ENCODE results near the gene BCL11A.

Gene BCL11A

GRCh38 chr2:60541056-60541651 lies 12.3 kb downstream of the BCL11A start:
- no peak for DNase-seq

DNA sequence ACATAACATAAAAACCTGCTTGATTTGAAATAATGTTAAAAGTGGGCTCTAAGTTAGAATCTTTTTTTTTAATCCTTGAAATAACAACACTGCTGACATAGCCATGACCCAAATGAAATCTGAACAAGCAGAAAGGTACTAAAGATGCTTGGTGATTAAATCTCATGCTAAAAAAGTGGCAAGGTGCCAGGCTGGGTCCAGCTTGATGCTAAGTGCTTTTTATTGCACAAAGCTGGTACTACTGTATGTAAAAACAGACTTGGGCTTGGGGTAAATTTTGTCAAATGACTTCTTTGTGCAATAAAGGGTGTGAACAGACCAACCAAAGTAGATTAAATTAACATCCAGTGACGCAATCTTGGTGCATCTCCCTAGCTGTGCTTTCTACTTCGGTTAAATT lies 13.4 kb downstream of the BCL11A start:
- DNase-seq: no peak

GRCh38 chr2:60539140-60539539 lies 14.3 kb downstream of the BCL11A start:
- DNase-seq: no peak

GRCh38 chr2:60538101-60538500 lies 15.4 kb downstream of the BCL11A start:
- no peak for DNase-seq

DNA sequence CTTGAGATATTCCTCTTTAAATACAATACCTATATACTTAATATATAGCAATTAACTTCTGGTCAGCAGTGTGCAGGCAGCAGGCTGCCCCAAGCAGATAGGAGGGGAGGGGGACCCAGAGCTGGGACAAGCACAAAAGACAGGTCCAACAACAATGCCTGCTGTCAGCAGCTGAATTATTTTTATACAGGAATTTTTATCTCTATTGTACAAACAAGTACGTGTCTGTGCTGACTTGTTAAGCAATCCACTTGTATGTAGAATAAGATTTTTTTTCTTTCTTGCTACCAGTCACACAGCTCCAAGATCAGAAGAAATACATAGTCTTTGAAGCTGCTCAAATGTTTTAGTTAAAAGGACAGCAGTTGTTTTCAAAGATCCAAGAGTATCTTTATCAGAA lies 16.7 kb downstream of the BCL11A start:
- no peak for DNase-seq

DNA sequence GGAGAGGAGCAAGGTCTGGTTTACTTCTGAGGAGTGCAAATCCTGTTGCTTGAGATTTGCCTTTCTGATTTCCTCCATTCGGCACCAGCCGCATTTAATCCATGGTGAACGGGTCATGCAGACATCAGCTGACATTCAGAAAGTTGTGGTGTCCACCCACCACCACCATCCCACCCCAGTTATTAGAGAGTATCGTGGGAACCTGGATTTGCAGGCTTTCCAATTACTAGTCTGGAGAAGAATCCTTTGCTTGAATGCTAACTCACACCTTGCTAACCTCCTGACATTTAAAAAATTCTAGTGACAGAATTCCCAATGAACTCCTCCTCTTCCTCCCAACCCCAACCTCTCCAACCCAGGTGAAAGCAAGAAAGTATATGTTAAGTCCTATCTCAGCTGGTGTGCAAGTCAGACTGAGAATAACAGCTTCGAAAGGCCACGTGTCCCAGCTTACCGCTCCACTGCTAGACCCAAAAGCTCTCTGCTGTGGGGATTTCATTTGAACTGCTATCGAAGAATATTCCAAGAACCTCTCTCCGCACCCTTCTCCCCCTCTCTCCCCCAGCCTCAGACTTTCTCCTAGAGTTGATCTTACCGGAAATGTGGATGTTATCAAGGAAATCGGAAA lies 17.7 kb downstream of the BCL11A start:
- DNase-seq: no peak

DNA sequence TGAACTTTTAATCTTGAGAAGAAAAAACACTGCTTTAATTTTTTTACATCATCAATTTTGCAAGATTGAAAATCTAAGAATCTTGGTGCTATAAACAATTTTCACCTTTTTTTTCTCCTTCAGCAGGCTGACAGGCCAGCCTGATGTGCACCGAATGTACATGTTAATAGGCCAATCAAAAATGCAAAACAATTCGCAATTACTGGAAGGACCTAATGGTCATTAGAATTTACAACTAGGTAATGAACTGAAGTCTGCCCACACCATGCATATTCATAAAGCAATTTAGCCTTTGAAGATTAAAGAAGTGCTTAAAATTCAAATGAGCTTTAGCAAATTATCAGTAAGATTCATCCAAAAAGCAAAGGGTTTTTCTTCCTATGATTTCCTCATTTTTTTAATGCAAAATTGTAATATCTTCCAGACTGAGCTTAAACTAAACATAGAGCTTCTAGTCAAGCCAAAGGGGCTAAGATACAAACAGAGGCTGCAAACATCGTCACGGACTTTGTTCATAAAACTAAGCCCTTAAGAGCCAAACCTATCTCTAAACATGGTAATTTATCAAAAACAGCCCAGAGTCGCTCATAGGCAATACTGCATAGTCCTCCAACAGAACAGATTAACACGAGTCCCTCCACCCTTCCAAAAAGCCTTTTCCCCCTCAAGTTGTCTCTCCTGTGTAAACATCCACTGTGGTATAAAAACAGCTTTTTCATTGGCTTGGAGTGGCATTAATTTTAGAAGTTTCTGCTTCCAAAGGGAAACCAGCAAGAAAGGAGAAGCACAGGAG lies 18.4 kb downstream of the BCL11A start:
- DNase-seq: no peak

DNA sequence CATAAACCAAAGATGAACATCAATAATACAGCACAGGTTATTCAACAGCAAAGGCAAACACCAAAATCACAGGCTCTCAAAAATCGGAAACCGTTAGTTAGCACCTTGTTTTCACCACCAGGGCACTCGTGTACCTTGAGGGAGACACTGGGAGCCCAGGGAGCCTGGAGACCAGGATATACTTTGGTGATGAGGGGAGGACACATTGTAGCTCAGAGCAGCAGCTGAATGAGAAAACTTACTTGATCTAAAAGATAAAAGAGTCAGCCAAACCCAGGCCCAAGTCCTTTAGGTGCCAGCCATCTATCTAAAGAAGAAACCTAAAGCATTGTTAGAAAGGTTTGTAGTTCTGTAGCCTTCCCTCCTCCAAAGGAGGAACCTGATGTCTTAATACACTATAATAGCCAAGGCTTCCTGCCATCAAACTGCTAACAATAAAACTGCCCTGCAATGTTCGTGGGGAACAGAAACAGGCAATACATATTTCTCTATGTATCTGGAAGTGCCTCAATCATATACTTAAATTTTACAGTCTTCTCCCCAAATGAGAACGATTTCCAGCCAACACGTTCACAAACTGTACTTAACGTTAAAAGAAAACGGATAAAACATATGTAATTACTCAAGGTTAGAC lies 19.3 kb downstream of the BCL11A start:
- DNase-seq: no peak

GRCh38 chr2:60533101-60534051 lies 20.1 kb downstream of the BCL11A start:
- no peak for DNase-seq

DNA sequence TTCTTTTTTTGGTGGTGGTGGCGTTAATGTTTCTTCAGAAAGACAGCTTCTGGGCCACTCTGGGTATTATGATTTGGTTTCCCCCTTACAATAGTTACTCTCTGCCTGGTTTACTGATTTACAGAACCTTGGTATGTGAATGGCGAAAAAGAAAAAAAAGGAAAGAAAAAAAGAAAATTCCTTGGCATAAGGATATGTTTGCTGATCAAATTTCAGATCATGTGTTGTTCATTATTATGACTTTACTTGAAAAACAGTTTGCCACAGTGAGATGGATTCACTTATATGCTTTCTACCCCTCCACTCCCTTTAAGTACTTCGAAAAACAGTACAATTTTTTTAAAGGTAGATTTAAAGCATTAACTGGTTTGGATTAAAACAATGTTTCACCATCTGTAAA lies 21.0 kb downstream of the BCL11A start:
- no peak for DNase-seq

DNA sequence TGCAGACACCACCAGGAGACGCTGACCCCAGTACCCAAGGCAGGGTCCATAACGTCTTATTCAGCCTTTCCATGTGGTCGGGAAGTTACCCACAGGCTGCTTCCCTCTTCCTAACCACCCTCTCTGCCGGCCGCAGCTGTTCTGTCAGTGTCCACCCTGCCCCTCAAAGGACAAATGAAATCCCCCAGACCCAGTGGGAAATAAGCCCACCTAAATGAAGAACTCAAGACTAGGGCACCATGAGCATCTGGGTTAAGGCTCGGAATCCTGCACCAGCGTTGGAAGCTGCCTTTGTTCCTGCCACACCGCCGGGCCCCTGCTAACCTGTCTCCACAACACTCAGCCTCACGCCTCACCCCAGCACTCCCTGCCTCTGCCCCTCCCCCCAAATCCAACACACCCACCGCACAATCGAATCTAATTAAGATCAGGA lies 21.7 kb downstream of the BCL11A start:
- no peak for DNase-seq

DNA sequence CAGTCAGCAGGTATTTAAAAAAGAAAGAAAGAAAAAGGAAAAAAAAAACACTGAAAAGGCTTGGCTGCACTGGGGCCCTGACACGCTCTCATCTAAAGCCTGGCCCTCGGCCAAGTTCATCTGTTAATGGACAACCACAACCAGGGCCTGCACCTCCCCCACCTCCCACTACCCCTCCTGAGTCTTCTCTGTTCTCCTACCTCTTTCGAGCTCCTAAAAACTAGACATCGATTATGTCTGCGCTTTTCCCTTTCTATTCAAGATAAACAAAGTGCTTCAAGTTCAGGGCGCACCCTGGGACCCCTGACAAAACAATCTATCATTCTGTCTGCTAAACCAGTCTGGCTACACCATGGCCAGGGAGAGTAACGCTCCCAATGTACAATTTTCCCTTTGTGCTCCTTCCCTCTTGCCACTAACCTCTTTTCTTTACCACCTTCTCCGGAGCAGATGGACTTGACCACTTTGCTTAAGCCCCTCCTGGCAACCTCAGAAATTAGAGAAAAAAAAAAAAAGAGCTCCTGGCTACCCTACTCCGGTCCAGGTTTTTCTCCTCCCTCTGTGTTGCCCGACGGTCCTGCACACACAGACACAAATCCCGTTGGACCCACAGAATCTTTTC lies 22.7 kb downstream of the BCL11A start:
- peak; percentile 68 to 78 for DNase-seq

GRCh38 chr2:60529785-60530627 lies 23.4 kb downstream of the BCL11A start:
- DNase-seq: no peak

DNA sequence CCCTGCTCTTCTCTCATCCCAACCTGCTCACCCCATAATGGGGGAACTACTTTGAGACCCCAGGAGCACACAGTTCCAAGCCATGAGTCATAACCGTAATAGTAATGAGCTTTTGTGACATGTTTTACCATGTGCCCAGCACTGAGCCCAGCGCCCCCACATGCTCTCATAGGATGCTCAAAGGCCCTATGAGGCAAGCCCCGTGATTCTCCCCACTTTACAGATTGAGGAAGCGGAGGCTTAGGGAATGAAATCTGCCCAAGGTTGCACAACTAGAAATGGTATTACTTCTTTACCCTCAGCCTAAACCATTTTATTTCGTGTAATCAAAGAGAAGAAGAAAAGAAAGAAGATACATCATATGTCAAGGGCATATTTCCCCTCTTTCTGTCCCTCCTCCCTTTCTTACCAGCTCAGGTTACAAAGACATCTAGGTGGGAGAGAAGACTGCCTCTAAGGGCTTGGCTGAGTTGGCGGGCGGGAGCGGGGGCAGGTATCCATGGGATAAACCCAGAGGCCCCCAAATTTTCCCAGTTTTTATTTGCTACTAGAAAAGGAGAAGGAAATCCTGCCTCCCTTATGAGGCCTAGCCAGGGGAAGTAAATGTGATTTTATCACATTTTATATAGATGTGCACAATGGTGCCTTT lies 24.2 kb downstream of the BCL11A start:
- DNase-seq: no peak

GRCh38 chr2:60528281-60529020 lies 25.0 kb downstream of the BCL11A start:
- DNase-seq: no peak

DNA sequence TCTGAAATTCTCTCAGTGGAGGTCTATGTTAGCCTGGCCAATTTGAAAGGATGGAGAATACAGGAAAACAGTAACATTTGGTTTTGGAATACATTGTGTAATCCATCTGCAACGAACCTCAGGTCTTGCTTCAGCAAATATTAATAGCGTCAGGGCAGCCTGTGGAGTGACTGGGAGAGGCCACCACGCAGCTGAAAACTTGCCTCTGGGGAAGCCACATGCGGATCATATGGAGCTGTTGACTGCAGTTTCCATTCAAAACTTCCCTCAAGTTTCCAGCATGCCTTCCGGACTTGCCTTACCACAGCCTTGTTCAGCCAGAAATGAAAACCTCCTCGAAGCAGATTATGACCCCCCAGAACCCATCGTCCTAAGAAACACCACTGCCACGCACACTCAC lies 25.7 kb downstream of the BCL11A start:
- DNase-seq: no peak

GRCh38 chr2:60526623-60527022 lies 26.8 kb downstream of the BCL11A start:
- no peak for DNase-seq

- DNase-seq: no peak
Observed at GRCh38 chr2:60525899-60526298, 27.6 kb downstream of the BCL11A start.

- DNase-seq: no peak
Observed at GRCh38 chr2:60524874-60525273, 28.6 kb downstream of the BCL11A start.

DNA sequence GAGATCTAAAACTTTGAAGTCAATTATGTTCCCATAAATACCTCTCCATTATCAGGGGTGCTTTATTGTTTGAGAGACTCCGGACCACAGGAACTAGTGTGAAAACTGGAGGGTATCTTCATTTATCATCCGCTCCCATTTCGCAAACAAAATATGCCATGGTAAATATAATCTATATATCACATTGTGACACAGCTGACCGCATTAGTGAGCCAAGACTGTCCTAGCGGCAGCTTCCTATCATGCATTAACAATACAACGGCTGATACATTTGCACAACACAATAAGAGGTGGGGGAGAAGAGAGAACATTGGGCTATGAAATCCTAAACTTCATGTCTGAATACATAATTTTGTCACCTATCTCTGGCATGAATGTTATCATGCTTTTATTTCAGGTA lies 29.5 kb downstream of the BCL11A start:
- no peak for DNase-seq

Measured in SHP77 (cell line).